Suppressor macrophage (primary cell): ENCODE measurements around the gene BPIFB6.

Experiments
- DNase-seq, 4 experiments: peaks; one replicate each; pipeline ENCODE4 v3.0.0-alpha.2; 2020 to 2022

Gene BPIFB6

DNA sequence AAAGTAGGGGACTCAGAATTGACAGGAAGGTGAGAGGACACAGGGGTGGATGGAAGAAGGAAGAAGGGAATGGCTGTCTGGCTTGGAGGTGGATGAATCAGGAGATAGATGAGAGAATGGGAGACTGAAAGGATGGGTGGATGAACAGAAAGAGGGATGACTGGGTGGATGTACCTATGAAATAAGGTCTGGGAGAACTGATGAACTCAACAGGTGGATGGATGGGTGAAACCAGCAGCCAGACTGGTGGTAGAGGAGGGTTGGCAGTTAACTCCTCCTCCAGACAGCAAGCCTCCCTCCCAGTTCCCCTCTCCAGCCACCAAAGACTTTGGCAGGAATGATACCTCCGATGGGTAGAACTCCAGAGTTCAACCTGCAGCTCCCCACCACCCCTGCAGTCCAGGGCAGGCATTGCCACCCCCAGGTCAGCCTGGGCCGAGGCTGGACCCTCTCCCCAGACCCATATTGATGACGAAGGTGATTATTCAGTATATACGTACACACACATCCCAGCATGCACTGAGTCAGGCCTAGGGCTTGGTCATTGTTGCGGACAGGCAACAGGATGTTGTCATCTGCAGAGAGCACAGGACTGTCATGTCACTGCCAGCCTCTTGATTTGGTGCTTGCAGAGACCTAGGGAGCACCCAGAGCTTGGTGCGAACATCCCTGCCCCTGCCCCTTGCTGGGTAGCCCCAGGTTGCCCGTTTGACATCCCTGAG, 29.2 kb upstream of the BPIFB6 start:
- no peak for DNase-seq

DNA sequence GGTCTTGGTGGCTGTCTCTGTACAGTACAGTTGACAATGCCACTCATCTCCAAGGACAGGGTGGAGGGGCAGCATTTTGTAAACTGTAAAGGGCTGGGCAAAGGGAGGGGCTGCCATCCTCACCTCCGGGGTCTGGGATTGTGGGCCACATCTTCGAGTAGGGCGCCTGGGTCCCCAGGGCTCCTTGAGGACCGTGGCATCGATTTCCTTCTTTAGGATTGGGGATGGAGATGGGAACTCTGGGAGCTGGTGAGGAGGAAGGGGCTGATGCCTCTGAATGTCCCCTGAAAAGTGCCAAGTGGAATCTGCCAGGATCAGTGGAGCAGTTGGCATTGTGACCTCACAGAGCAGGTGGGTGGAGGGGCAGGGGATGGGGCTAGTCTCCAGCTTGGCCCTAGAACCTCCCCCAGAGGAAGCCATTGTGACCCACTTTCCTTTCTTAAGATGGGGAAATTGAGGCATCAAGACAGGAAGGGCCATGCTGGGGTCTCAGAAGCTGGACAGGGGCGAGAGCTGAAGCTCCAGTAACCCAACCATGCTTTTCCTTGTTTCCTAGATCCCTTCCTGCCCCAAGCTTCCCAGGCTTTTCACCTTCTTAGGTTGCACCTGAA, 27.2 kb upstream of the BPIFB6 start, which contains the start of gene SUN5:
Gene SUN5 (minus strand): TSS at position 293 of the 611 bp plus-strand sequence. CDS start 93 bp downstream, at position 200.
- DNase-seq: no peak

DNA sequence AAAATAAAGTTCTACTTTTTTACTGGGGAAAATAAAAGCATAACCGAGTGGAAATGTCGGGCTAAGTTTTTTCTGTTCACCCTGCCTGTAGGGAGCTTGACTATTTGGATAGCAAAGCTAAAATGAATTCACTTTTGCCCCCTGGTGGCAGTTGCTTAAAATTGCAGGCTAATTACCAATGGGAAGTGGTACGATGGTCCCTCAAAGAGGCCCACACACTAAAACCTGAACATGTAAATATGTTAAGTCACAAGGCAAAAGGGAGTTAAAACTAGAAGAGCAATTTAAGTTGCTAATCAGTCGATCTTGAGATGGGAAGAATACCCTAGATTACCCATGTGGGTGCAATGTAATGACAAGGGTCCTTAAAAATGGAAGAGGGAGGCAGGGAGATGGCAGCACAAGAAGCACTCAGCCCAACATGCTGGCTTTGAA, 26.3 kb upstream of the BPIFB6 start:
- peak; percentile 44 to 80 (median 64) for DNase-seq

DNA sequence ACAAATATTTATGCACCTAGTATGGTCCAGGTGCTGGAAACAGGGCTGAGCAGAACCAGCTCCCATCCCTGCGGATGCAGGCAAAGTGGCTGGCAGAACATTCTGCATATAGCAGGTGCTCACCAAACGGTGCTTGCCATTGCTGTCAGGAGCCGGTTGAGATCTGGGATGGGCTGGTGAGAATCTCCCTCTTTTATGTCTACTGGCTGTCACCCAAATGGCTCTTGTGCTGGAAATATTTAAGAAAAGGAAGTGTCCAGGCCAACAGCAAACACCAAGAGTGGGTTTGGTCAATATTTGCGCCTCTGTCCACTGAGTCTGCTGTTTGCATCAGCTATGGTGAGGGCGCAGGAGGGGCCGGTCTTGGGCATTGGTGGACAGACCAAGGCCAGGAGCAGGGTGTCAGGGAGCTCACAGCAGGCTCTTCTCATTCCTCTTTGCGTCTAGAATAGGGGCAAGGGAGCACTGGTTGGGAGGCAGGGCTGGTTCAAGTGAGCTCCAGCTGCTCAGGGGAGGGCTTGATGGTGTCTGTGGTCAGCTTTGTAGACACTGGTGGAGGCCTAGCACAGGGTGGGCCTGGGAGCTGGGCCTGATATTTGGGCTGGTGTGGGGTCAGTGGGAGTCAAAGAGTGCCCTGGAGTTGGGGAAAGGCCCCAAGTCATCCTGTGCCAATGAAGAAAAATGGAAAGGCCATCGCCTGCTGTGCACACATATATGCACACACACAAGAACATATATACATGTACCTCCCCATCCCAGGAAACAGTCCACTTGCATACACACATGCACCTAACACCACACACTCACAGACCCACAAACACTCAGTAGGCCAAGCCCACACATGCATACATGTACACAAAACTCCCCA, 25.3 kb upstream of the BPIFB6 start:
- no peak for DNase-seq

DNA sequence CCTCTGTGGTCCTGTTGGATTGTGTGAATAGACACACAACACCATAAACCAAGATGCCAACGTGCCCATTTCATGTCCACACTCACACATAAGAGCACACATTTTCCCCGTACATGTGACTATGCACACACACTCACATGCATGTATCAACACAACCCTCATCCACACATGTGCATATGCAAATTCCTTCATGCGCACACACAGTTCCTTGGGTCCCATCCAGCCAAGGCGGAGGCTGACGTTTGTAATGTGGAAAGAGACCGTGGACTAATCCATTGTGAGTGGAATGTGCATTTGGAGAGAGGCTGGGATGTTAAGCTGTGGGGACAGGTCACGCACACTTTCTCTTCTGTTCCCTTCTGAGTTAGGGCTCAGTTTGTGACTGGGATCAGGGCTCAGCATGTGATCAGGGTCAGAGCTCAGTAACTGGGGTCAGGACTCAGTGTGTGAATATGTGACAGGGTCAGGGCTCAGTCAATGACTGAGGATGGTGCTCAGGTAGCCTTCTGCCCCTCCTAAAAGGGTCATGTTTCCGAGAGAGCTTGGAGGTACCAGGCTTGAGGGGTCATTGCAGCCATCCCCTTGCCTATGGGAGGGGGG, 24.6 kb upstream of the BPIFB6 start:
- DNase-seq: no peak

DNA sequence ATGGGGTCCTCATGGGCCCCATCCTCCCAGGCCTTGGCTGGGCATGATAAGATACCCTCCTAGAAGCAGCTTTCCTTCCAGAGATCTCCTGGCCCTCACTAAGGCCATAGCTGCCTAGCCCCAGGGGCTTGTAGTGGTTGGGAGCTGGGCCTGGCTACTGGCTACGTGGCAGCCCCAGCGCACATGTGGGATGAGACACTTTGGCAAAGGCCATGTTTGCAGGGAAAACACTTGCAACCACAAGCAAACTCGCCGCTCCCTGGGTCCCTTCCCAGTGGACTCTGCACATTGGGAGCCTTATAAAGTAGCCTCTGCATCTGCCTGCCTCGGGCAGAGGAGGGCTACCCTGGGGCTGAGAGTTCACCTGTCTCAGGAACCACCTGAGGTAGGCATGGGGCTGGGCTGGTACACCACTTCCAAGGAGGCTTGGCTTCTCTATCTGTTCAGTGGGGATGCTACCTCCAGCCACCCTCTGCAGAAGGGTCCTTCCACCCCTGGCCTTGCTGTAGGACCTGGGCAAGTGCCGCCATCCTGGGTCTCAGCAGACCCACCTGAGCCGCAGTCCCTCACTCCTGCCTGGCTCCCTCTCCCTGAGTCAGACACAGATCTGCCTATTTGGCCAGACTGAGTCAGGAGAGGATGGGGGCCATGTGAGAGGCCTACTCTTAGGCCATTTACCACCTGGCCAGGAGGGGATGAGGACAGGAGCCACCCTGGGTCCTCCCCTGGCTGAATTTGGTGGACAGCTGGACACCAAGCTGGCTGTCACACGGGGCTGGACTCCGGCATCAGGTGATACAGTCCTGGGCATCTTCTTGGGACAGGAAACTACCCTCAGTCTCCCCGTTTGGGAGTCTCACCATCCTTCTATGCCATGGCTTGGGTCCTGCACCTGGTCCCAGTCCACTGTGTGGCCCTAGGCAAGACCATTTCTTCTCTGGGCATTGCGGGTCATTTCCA, 23.8 kb upstream of the BPIFB6 start, which contains the start of gene BPIFB2:
Gene BPIFB2 (plus strand): TSS at position 329 of the 960 bp plus-strand sequence. CDS start 871 bp downstream, outside the sequence.
- no peak for DNase-seq

DNA sequence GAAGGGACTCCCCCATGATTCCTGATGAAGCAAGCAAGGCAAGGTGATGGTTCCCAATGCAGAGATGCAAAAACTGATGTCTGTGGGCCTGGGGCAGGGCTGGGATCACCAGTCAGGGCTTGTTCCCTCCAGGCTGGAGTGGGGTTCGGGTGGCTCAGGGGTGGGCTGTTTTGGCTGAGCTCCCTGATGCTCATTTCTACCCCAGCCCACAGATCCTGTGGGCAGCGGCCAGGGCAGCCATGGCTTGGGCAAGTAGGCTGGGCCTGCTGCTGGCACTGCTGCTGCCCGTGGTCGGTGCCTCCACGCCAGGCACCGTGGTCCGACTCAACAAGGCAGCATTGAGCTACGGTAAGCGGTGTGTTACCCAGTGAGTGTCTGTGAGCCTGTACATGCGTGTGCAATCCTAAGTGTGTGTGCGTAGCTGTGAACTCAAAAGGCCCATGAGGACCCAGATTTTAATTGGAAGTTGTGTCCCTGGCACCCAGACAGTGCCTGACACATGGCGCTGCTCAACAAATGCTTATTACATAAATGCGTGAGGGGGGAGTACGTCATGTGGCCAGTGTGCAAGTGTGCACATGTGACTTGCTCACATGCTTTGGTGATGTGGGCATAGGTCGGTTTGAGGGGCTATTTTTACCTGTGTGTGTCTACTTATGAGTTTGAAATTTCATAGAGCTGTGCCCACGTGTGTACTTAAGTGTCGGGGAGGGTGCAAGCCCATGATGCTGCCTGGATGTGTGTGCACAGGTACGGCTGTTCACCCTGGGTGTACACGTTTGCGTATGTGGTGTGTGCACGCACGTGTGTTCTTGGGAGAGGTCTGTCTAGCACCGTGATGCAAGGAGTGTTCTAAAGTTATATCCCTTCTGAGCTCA, 22.9 kb upstream of the BPIFB6 start:
- no peak for DNase-seq

DNA sequence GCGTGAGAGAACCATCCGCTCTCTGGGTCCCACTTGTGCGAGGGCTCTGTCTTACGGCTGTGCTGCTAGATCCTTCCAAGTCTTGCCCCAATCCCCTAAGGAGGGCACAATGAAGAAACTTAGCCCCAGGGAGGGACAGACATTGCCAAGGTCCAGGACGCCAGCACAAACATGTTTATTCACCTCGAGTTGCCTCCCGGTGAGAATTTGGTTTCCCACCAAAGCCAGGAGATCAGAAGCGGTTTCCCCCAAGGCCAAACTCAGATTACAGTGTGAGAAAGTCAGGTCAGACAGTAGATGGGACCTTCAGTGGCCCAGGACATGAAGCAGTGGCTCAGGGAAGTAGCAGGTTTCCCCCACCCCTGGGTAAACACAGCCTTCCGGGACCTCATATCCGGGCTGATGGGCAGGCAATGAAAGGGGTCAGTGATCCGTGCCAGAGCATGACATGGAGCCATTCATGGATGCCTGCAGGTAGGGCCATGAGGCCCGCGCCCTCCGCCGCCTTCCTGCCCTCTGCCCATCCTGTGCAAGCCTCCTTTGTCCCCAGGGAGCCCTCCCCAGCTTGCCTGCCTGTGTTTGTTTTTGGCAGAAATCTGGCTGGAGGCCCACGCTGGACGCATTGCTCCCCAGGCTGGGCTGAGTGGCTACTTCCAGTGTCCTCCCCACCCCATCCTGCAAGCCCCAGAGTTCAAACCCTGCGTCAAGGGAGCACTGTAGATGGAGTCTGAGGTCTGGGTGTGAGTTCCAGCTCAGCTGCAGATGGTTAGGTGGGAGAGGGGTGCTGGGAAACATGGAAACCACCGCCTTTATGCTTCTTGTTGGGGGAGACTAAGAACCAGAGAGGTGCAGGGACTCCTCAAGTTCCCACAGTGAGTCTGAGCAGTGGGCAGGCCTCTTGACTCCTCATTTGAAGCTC, 22.0 kb upstream of the BPIFB6 start:
- no peak for DNase-seq

DNA sequence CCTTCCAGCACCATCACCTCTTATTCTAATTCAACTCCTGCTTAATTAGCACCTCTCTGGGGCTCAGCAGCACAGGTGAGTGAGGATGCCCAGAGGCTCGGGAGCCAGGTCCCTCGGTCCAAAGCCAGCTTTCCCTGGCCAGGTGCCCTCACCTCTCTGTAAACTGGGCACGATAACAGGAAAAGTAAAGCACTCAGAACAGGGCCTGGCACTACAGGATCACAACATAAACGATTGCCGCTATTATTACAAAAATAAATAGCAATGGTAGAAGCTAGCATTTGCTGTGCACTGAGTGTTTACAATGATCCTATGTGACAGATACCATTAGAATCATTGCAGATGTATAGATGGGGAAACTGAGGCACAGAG, 21.3 kb upstream of the BPIFB6 start:
- DNase-seq: no peak

DNA sequence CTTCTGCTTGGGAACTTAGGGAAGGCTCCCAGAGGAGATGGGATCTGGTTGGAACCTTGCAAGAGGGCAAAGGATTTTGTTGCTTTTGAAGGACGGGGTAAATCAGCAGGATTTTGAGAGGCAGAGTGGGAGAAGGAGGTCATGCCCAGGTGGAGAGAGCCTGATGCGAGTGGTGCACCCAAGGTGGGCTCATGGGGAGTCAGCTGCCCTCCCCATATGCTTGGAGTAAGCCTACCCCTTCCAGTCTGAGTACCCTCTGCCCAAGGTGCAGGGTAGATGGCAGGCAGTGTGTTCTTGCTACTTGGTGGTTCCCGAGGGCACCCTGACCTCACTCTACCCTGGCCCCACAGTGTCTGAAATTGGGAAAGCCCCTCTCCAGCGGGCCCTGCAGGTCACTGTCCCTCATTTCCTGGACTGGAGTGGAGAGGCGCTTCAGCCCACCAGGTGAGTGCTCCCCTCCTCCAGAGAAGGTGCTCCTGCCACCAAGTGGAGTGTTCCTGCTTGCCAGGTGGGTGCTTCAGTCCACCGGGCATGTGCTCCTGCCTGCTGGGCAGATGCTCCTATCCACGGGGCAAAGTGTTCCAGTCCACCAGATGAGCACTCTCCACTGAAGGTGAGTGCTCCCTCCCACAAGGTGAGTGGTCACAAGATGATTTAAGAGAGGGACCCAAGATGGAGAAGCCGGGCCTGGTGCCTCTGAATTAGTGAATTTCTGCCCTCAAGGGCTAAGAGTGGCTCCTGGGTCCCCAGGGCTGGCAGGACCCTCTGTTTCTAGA, 20.6 kb upstream of the BPIFB6 start:
- DNase-seq: no peak

DNA sequence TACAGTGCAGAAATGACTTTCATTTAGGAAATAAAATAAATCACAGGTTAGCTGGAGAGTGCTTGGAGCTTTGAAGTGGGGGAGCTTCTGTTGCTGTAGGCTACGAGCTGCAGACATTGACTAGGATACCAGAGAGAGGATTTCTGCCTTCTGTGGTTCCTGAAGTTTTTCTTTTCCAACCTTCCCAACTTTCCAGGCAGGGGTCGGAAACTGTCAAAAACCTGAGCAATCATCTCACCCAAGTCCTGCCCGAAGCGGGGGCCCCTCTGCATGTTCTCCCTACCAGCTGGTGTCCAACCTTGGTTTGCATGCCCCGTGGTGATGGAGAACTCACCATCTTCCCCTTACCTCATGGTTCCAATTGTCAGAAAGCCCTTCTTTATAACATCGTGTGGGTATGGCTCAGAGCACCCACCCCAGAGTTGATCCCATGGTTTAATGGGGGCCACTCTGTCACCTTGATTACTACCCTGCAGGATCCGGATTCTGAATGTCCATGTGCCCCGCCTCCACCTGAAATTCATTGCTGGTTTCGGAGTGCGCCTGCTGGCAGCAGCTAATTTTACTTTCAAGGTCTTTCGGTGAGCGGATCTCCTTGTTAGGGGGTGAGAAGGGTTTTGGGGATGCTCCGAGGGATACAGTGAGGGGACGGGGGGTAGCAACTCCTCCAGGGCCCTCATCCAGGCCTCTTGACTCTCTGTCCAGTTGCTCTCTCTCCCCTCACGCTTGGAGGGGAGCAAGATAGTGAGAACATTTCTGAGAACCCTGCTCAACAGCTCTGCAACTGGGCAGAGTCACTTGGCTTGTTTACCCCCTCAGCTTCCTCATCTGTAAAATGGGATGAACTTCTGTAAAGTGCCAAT, 18.9 kb upstream of the BPIFB6 start:
- DNase-seq: no peak

DNA sequence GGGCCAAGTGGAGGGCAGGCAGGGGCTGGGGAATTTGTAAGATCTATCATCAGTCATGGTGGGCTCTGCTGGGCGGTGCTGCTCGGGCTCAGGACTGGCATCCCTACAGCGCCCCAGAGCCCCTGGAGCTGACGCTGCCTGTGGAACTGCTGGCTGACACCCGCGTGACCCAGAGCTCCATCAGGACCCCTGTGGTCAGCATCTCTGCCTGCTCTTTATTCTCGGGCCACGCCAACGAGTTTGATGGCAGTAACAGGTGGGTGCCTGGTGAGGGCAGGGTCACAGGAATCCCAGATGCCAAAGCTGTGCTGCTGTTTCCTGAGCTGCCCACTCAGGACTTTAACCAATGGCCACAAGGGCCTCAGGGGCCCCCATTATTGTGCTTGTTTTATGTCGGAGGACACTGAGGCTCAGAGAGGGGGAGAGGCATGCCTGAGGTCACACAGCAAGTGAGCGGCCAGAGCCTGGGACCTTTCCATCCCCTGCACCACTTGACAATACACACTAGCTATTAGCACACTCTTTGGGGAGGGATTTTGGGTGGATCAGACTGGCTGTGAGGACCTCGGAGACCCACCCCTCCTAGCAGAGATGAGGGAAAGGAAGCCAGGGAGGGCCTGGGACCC, 17.6 kb upstream of the BPIFB6 start:
- DNase-seq: no peak

DNA sequence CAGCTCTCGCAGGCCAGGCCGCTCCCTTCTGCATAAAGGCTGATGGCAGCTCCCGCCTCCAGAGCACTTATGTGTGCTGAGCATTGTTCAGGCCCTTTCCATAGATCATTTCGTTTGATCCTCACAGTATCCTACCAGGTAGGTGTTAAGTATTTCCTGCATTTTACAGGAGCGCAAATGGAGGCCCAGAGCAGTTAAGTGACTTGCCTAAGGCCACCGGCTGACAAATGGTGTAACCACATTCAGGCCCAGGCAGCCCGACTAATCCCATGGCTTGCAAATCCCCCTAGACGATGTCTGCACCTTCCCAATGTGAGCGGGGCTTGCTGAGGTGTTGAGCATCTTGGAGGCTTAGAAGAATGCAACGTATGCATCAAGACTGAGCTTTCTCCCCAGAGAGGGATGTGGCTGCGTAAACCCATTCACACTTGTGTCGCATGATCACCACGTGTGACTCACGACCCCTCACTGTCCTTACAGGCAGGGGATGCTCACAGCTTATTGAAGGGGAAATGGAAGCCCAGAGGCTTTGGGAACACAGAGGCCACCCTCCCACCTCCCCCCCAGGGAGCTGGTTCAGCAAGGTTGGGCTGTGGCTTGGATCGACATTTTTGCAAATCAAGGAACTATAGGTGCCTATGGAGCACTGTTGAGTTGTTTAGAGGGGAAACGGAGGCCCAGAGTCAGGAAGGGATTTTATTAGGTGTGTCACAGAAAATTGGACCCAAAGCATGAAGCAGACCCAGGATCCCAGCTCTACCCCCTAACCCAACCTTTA, 16.9 kb upstream of the BPIFB6 start:
- no peak for DNase-seq

DNA sequence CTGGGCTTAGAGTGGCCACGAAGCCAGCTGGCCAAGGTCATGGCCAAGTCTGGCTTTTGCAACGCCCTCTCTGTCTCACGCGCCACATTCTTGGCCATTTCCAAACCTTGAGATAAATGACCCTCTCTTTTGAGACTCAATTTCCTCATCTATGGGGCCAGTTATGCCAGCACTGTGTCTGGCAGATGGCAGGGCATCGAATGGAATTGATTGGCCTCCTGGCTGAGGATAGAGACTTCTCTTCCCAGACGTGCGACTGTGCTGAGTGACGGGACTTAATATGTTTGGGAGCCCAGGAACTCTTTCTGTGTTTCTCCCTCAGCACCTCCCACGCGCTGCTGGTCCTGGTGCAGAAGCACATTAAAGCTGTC, 16.3 kb upstream of the BPIFB6 start:
- DNase-seq: no peak

DNA sequence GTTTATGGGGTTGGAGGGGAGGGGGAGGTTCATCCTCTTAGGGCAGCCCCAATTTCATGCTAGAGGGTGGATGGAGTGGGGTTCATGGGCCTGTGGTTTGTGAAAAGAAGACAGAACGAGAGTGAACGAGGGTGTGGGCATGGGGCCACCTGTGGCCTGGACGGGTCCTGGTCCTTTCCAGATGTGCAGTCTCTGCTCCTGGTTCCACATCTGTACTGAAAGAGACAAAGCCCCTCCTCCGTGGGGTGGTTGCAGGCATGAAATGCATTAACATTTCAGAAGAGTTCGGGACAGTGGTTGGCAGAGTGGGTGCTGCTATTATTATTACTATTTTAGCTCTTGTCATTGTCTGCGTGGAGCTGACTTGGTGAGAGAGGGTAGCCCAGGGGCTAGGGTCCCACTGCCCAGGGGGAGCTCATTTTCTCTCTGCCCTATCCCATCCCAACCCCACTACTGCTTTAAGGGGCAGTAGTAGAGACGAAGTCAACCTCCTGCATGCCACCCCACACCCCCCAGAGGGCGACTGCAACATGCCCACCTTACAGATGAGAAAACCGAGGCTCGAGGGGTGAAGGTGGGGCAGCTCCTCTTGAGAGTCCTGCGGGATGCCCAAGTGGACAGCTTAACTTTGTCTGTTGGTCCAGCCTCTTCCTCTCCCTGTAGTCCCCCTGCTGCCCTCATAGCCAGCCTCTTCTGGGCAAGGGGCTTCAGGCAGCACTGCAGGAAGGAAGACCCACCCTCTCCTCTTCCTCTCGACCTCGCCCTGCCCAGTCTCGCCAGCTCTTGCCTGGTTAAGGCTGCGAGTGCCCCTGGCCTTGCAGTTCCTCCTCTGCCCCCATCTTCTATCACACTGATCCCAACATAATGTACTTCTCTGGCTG, 15.5 kb upstream of the BPIFB6 start:
- no peak for DNase-seq
